Effector memory CD4-positive, alpha-beta T cell (primary cell): ENCODE measurements around the gene TRPC5OS.

Experiments used
- DNase-seq, 3 donors: peaks; one replicate each; pipeline ENCODE4 v3.0.0-alpha.2; 2020
- H3K27ac ChIP-seq: 2 replicates; pipeline ENCODE4 v1.7.0; 2013; ENCODE audit warnings: mild to moderate bottlenecking, low read length, moderate library complexity; ENCODE audit not compliant: insufficient read depth, poor library complexity, severe bottlenecking
- H3K27me3 ChIP-seq: replicated peaks from 2 replicates; pipeline ENCODE4 v1.7.0; 2013; ENCODE audit warnings: mild to moderate bottlenecking, low read length; ENCODE audit not compliant: insufficient read depth, control insufficient read depth, poor library complexity, severe bottlenecking
- H3K36me3 ChIP-seq: 2 replicates; pipeline ENCODE4 v1.7.0; 2013; ENCODE audit warnings: mild to moderate bottlenecking, low read length, moderate library complexity; ENCODE audit not compliant: control insufficient read depth, insufficient read depth
- H3K4me1 ChIP-seq: 2 replicates; pipeline ENCODE4 v1.7.0; 2013; ENCODE audit warnings: low read length, mild to moderate bottlenecking; ENCODE audit not compliant: control insufficient read depth, insufficient read depth, poor library complexity, severe bottlenecking
- H3K4me3 ChIP-seq: 2 replicates; pipeline ENCODE4 v1.7.0; 2013; ENCODE audit warnings: low read length, low read depth, mild to moderate bottlenecking; ENCODE audit not compliant: insufficient read depth, poor library complexity, severe bottlenecking
- H3K9me3 ChIP-seq: 2 replicates; pipeline ENCODE4 v1.7.0; 2013; ENCODE audit warnings: mild to moderate bottlenecking, low read length, moderate library complexity; ENCODE audit not compliant: control insufficient read depth

The TRPC5OS gene

DNA sequence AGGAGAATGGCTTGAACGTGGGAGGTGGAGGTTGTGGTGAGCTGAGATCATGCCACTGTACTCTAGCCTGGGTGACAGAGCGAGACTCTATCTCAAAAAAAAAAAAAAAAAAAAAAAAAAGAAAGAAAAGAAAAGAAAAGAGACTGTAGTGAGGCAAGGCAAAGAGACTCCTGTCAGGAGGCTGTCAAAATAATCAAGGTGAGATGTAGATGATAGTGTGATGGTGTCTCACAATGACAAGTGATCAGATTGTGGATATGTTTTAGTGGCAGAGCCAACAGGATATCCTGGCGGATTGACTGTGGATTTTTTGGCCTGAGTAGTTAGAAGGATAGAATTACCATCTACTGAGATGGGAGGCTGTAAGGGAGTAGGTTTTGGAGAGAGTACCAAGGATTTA, 12.6 kb downstream of the TRPC5OS start:
- Histone ChIP-seq H3K27me3 (no peaks in the 10 kb centered on the region), H3K36me3 (no peaks in the 10 kb centered on the region), H3K4me1 (no peaks in the 10 kb centered on the region), H3K9me3 (no peaks in the 10 kb centered on the region), H3K4me3 (no peak overlapping the region), H3K27ac (no peak overlapping the region)
- no peak for DNase-seq

DNA sequence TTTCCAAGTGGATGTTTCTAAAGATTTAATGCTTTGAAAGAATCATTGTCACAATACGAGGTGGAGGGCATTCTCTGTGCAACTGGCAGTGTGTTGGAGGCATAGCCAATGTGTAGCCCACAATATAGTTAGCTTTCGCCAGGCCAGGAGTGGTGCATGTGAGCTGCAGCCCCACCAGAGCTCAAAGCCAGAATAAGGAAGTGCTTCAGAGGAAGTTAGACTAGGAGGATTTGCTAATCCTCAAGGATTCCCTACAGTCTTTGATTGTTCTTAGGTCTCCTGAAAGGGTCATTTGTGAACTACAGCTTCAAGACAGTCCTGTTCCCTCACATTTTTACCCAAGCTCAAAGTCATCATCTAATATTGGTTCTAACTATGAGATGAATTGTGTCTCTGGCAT, 16.4 kb downstream of the TRPC5OS start:
- no peaks in the 10 kb centered on the region for H3K27me3 ChIP-seq
- H3K4me1 ChIP-seq = no peaks in the 10 kb centered on the region
- DNase-seq = no peak
- H3K27ac ChIP-seq = no peak overlapping the region
- H3K4me3 ChIP-seq = no peak overlapping the region
- H3K9me3 ChIP-seq = no peaks in the 10 kb centered on the region
- no peaks in the 10 kb centered on the region for H3K36me3 ChIP-seq

DNA sequence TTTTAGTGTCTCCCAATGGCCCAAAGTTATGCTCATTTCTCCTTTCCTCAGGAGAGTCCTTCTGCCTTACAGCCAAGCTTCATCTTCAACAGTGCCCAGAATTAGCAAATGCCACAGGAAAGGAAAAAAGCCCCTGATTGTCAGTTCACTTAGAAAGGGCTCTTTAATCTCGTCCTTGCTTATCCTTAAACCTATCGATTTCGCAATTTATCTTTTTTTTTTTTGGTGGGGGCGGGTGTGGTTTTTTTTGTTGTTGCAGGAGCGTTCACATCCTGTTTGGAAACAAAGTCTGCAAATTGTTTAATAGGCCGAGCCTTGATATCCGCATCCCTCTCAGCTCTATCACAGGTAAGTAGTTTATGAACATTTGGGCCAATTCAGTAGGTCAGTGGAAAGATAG, 20.2 kb downstream of the TRPC5OS start:
- Histone ChIP-seq H3K36me3 (no peaks in the 10 kb centered on the region), H3K4me3 (no peak overlapping the region), H3K27ac (no peak overlapping the region), H3K4me1 (no peaks in the 10 kb centered on the region), H3K9me3 (no peaks in the 10 kb centered on the region), H3K27me3 (no peaks in the 10 kb centered on the region)
- DNase-seq = no peak

DNA sequence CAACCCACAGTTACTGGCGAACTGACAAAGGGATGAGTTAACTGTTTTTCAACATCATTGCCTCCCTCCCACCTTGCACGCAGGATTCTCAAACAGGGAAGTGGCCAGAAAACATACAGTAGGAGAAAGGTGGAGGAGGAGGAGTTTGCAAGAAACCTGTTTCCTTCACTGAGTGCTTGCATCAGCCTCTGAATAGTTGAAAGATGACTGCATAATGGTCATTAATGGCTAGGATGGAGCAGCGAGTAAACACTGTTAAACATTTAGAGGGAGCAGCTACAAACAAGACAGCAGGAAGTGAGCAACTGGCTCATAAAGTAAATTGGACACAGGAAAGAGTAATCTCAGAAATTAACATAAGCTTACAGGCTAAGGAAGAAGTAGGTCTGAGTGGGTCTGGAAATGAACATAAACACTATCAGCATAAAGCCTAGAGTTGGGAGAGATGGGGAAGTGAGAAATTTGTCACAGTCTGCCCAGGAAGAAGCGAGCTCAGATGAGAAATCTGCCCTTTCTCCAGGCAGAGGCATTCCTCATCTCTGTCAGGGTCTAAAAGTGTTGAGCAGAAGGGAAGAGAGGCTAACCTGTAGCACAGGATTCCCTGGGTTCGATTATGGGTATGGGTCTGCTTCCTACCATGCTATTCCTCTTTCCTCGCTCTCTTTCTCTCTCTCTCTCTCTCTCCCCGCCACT, 38.6 kb downstream of the TRPC5OS start:
- H3K9me3 ChIP-seq = no peaks in the 10 kb centered on the region
- DNase-seq = no peak
- no peak overlapping the region for H3K27ac ChIP-seq
- no peaks in the 10 kb centered on the region for H3K36me3 ChIP-seq
- no peaks in the 10 kb centered on the region for H3K4me1 ChIP-seq
- no peaks in the 10 kb centered on the region for H3K27me3 ChIP-seq
- H3K4me3 ChIP-seq = no peak overlapping the region

GRCh38 chrX:111917591-111917990, 41.6 kb downstream of the TRPC5OS start:
- Histone ChIP-seq H3K4me1 (no peaks in the 10 kb centered on the region), H3K36me3 (no peaks in the 10 kb centered on the region), H3K9me3 (no peaks in the 10 kb centered on the region), H3K27ac (no peak overlapping the region), H3K27me3 (no peaks in the 10 kb centered on the region), H3K4me3 (no peak overlapping the region)
- no peak for DNase-seq

DNA sequence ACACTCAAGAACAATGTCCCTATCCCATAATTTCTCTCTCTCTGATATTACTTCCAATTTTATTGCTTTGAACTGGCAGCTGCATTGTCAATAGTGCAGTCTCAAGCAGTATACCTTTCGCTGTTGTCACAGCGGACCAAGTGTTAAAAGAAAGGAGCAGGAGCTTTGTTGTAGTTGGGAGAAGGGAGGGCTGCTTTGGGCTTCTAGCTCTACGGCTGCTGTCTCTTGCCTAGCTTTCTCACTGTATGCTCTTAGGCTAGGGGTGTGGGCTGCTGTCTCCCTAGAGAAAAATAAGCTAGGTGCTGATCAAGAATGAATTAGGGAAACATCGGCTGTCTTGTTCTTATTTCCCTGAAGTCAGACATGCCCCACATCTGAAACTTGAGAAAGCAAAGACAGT, 52.5 kb downstream of the TRPC5OS start:
- DNase-seq = no peak
- no peaks in the 10 kb centered on the region for H3K36me3 ChIP-seq
- H3K9me3 ChIP-seq = no peaks in the 10 kb centered on the region
- no peak overlapping the region for H3K27ac ChIP-seq
- no peaks in the 10 kb centered on the region for H3K27me3 ChIP-seq
- H3K4me1 ChIP-seq = no peaks in the 10 kb centered on the region
- no peak overlapping the region for H3K4me3 ChIP-seq
